Smooth muscle cell (in vitro differentiated cells): ENCODE data around the gene FAM47E. TPM values are rescaled to one million over a fixed set of nuclear protein-coding genes. Genes with fewer than 3 reads are reported as not detected.

Experiments
- DNase-seq: peaks from one replicate; lab custom pipeline; 2025; ENCODE audit not compliant: unreplicated experiment; lab: John Stamatoyannopoulos, UW
- H2AFZ ChIP-seq: fragments of 200-600 bp; sonication (generic); 2 replicates; pipeline ENCODE4 v1.6.0; 2016; ENCODE audit warnings: antibody characterized with exemption, low read depth, mild to moderate bottlenecking
- H3F3A ChIP-seq: fragments of 200-600 bp; sonication (generic); 2 replicates; pipeline ENCODE4 v1.6.0; 2017; ENCODE audit warnings: antibody characterized with exemption, low read depth
- H3K27ac ChIP-seq: fragments of 200-600 bp; sonication (generic); 2 replicates; pipeline ENCODE4 v1.5.1; 2016; ENCODE audit warnings: low read depth, mild to moderate bottlenecking
- H3K27me3 ChIP-seq: fragments of 200-600 bp; sonication (generic); 2 replicates; pipeline ENCODE4 v1.6.1; 2016; ENCODE audit warnings: low read depth, mild to moderate bottlenecking
- H3K36me3 ChIP-seq: fragments of 200-600 bp; sonication (generic); 2 replicates; pipeline ENCODE4 v1.5.1; 2016; ENCODE audit warnings: low read depth
- H3K4me1 ChIP-seq: fragments of 200-600 bp; sonication (generic); 2 replicates; pipeline ENCODE4 v1.5.1; 2016; ENCODE audit warnings: low read depth
- H3K4me2 ChIP-seq: fragments of 200-600 bp; sonication (generic); 2 replicates; pipeline ENCODE4 v1.6.0; 2016; ENCODE audit warnings: mild to moderate bottlenecking
- H3K4me3 ChIP-seq: fragments of 200-600 bp; sonication (generic); 2 replicates; pipeline ENCODE4 v1.5.1; 2016; ENCODE audit warnings: mild to moderate bottlenecking
- H3K79me2 ChIP-seq: fragments of 200-600 bp; sonication (generic); 2 replicates; pipeline ENCODE4 v1.6.0; 2016; ENCODE audit warnings: low read depth, mild to moderate bottlenecking
- H3K9ac ChIP-seq: fragments of 200-600 bp; sonication (generic); 2 replicates; pipeline ENCODE4 v1.6.0; 2016; ENCODE audit warnings: low read depth
- H3K9me3 ChIP-seq: fragments of 200-600 bp; sonication (generic); replicated peaks from 2 replicates; pipeline ENCODE4 v1.5.1; 2016; ENCODE audit warnings: low read depth
- H4K20me1 ChIP-seq: fragments of 200-600 bp; sonication (generic); 2 replicates; pipeline ENCODE4 v1.6.0; 2016; ENCODE audit warnings: low read depth
- WGBS: methylation state at CpG from one replicate; pipeline ENCODE4 v1.1.7; 2016; ENCODE audit warnings: low lambda C conversion rate; 5-methylcytosine and 5-hydroxymethylcytosine counted together
- polyA plus RNA-seq: library from polyadenylated mRNA; unstranded; fragments of >200 nt; fragmentation: Nextera tagmentation; extraction: Ambion mirVana; gene quantifications from 2 replicates; pipeline ENCODE4 v1.2.1, GENCODE V29; 2016
- total RNA-seq: library from RNA; depleted of rRNA; stranded (reverse); fragments of >200 nt; gene quantifications from 2 replicates; pipeline ENCODE4 v1.2.3, GENCODE V29; 2014
- TF ChIP-seq, protein P1 (sequence below): fragments of 200-600 bp; sonication (generic); IDR thresholded peaks from 2 replicates; pipeline ENCODE4 v1.5.1; 2017; ENCODE audit warnings: borderline replicate concordance, mild to moderate bottlenecking, antibody characterized with exemption; ENCODE audit not compliant: insufficient read depth, poor library complexity, severe bottlenecking

The FAM47E gene
- total and polyA plus RNA-seq, 2 experiments from 2014 or later = 0.63 to 0.73 TPM

GRCh38 chr4:76205476-76205875, 46.0 kb upstream of the FAM47E start:
- H3K27ac ChIP-seq = peak overlapping the region; percentile 96
- peaks cover 20% of the 10 kb centered on the region for H3F3A ChIP-seq
- H3K9ac ChIP-seq = peak overlapping the region; percentile 80
- no peak overlapping the region for H3K4me3 ChIP-seq
- H3K27me3 ChIP-seq = no peaks in the 10 kb centered on the region
- TF ChIP-seq, protein P1, sequence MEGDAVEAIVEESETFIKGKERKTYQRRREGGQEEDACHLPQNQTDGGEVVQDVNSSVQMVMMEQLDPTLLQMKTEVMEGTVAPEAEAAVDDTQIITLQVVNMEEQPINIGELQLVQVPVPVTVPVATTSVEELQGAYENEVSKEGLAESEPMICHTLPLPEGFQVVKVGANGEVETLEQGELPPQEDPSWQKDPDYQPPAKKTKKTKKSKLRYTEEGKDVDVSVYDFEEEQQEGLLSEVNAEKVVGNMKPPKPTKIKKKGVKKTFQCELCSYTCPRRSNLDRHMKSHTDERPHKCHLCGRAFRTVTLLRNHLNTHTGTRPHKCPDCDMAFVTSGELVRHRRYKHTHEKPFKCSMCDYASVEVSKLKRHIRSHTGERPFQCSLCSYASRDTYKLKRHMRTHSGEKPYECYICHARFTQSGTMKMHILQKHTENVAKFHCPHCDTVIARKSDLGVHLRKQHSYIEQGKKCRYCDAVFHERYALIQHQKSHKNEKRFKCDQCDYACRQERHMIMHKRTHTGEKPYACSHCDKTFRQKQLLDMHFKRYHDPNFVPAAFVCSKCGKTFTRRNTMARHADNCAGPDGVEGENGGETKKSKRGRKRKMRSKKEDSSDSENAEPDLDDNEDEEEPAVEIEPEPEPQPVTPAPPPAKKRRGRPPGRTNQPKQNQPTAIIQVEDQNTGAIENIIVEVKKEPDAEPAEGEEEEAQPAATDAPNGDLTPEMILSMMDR = no peak
- peaks cover 96% of the 10 kb centered on the region for H3K79me2 ChIP-seq
- H3K9me3 ChIP-seq = no peaks in the 10 kb centered on the region
- DNase-seq = no peak
- H3K36me3 ChIP-seq = no peaks in the 10 kb centered on the region
- H3K4me2 ChIP-seq = peak overlapping the region; percentile 80
- peaks cover 35% of the 10 kb centered on the region for H3K4me1 ChIP-seq
- H4K20me1 ChIP-seq = peaks cover 26% of the 10 kb centered on the region
- no peak overlapping the region for H2AFZ ChIP-seq

- no peak for DNase-seq
- Histone ChIP-seq H2AFZ (peak overlapping the region; percentile 12), H3K9ac (peak overlapping the region; percentile 80), H3K4me3 (no peak overlapping the region), H3K4me2 (peak overlapping the region; percentile 80), H3K27ac (peak overlapping the region; percentile 96), H3K79me2 (peaks cover 96% of the 10 kb centered on the region), H4K20me1 (peaks cover 31% of the 10 kb centered on the region), H3K4me1 (peaks cover 43% of the 10 kb centered on the region), H3K9me3 (no peaks in the 10 kb centered on the region), H3K27me3 (no peaks in the 10 kb centered on the region), H3K36me3 (no peaks in the 10 kb centered on the region), H3F3A (peaks cover 13% of the 10 kb centered on the region)
- TF ChIP-seq, protein P1 = no peak
- 29% methylated on average over 7 of the region's 7 CpGs for WGBS
Measured at GRCh38 chr4:76206222-76206942, 45.1 kb upstream of the FAM47E start.

DNA sequence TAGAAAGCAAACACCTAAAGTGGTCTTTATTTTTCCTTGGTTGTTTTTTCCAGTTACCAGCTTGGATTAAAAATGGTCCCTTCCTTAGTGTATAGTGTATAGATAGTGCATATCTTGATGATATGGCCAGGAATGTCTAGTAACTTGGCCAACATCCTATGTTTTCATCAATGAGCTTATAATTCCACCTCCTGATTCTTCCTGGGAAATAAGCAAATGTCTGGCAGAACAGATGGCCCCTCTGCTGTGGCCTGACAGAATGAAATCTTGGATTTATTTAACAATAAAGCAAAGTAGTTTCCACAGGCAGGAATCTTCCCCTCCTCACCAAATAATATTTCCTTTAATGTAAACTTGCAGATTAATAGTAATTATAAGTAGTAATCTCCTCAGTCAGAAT, 44.0 kb upstream of the FAM47E start:
- H3K79me2 ChIP-seq = peaks cover 96% of the 10 kb centered on the region
- H3K27me3 ChIP-seq = no peaks in the 10 kb centered on the region
- H3K4me3 ChIP-seq = peak overlapping the region; percentile 36
- peak overlapping the region; percentile 80 for H3K9ac ChIP-seq
- peaks cover 54% of the 10 kb centered on the region for H3K4me1 ChIP-seq
- TF ChIP-seq, protein P1 = no peak
- H2AFZ ChIP-seq = no peak overlapping the region
- H4K20me1 ChIP-seq = peaks cover 42% of the 10 kb centered on the region
- H3K4me2 ChIP-seq = peak overlapping the region; percentile 80
- H3K36me3 ChIP-seq = no peaks in the 10 kb centered on the region
- no peaks in the 10 kb centered on the region for H3K9me3 ChIP-seq
- H3F3A ChIP-seq = peaks cover 13% of the 10 kb centered on the region
- no peak for DNase-seq
- H3K27ac ChIP-seq = peak overlapping the region; percentile 96
